K562 (cell line): ENCODE measurements around the gene CLEC4F. TPM values are rescaled to one million over a fixed set of nuclear protein-coding genes. Genes with fewer than 3 reads are reported as not detected.

ENCODE experiments used
- ATAC-seq: fragments of 200-7000 bp; cut with Tn5 transposase; 3 replicates; pipeline ENCODE4 v1.9.1; 2020; ENCODE audit warnings: moderate library complexity
- BruUV-seq: library from RNA; stranded (reverse); fragments of 400-500 nt; replicated peaks from 2 replicates; lab custom pipeline; 2021; lab: Mats Ljungman, UMichigan
- CTCF ChIA-PET: fragments of 300-600 bp; formaldehyde crosslinking; extraction: SDS; loops from one replicate; lab custom pipeline; 2021; ENCODE audit warnings: low intra/inter-chr PET ratio; lab: Yijun Ruan, JAX
- POLR2A ChIA-PET: fragments of 300-600, 350-650 bp; sonication (Branson Sonifier 250); formaldehyde crosslinking; extraction: SDS; loops from one replicate; lab custom pipeline; 2021; ENCODE audit warnings: antibody characterized with exemption, inconsistent platforms; lab: Yijun Ruan, JAX
- DNase-seq, 4 experiments: peaks; one replicate each; pipeline versions ENCODE4 v3.0.0 to v3.0.0-alpha.2; 2011 to 2018; ENCODE audit warnings: low spot score in 3 of 4, mixed read lengths in 3 of 4; ENCODE audit errors: extremely low read depth in 1 of 4
- FAIRE-seq: peaks from 2 replicates; lab custom pipeline; 2011; peaks lifted over from hg19 to GRCh38; lab: Jason Lieb, UNC
- H2AFZ ChIP-seq: 2 replicates; pipeline ENCODE4 v1.6.0; 2011; ENCODE audit warnings: low read depth, low read length, control low read depth, inconsistent platforms
- H3K27ac ChIP-seq: fragments of 200-600 bp; 3 replicates; pipeline ENCODE4 v1.8.0; 2011; ENCODE audit warnings: low read depth, mild to moderate bottlenecking, control low read depth, inconsistent platforms, low read length, moderate library complexity, mixed read lengths; ENCODE audit errors: extremely low read depth
- H3K27me3 ChIP-seq, 2 experiments: fragments of 300-600 bp in 1 of 2; 2 replicates in 1 of 2; 3 replicates in 1 of 2; pipeline versions ENCODE4 v1.6.0 to v1.8.0; 2011; ENCODE audit warnings: inconsistent platforms in 2 of 2, low read length in 2 of 2, mild to moderate bottlenecking in 1 of 2, mixed read lengths in 1 of 2, moderate library complexity in 1 of 2; ENCODE audit not compliant: control insufficient read depth in 2 of 2, insufficient read depth in 2 of 2
- H3K36me3 ChIP-seq: fragments of 300-600 bp; 3 replicates; pipeline ENCODE4 v1.8.0; 2011; ENCODE audit warnings: mild to moderate bottlenecking, low read length, inconsistent platforms; ENCODE audit not compliant: control insufficient read depth, insufficient read depth
- H3K4me1 ChIP-seq, 2 experiments: fragments of 200-600 bp in 1 of 2; replicated peaks in 1 of 2; 2 replicates in 1 of 2; 3 replicates in 1 of 2; pipeline versions ENCODE4 v1.5.1 to v1.8.0; 2011; ENCODE audit warnings: inconsistent platforms in 2 of 2, low read length in 2 of 2, mild to moderate bottlenecking in 1 of 2, mixed read lengths in 1 of 2, moderate library complexity in 1 of 2; ENCODE audit not compliant: control insufficient read depth in 2 of 2, insufficient read depth in 2 of 2
- H3K4me2 ChIP-seq: 2 replicates; pipeline ENCODE4 v1.6.1; 2011; ENCODE audit warnings: low read length, control low read depth, inconsistent platforms, mixed read lengths; ENCODE audit not compliant: insufficient read depth
- H3K4me3 ChIP-seq: fragments of 200-600 bp; sonication (generic), shearing (Covaris generic); 2 replicates; pipeline ENCODE4 v1.5.1; 2016; ENCODE audit warnings: control low read depth, inconsistent platforms
- H3K79me2 ChIP-seq: fragments of 200-600 bp; 3 replicates; pipeline ENCODE4 v1.8.0; 2011; ENCODE audit warnings: low read length, inconsistent platforms; ENCODE audit not compliant: control insufficient read depth, insufficient read depth
- H3K9ac ChIP-seq, 2 experiments: 2 replicates each; pipeline versions ENCODE4 v1.6.0 to v1.6.1; 2011; ENCODE audit warnings: low read depth in 2 of 2, low read length in 2 of 2, control low read depth in 1 of 2, inconsistent platforms in 1 of 2, mild to moderate bottlenecking in 1 of 2, mixed read lengths in 1 of 2; ENCODE audit not compliant: insufficient read depth in 1 of 2
- H3K9me1 ChIP-seq: one replicate; pipeline ENCODE4 v1.6.0; 2011; ENCODE audit warnings: inconsistent platforms, mild to moderate bottlenecking, low read length, moderate library complexity; ENCODE audit not compliant: control insufficient read depth, insufficient read depth
- H3K9me3 ChIP-seq: replicated peaks from 2 replicates; pipeline ENCODE4 v1.5.1; 2011; ENCODE audit warnings: low read depth, low read length, inconsistent platforms; ENCODE audit not compliant: control insufficient read depth, insufficient read depth
- H4K20me1 ChIP-seq: replicated peaks from 2 replicates; pipeline ENCODE4 v1.6.1; 2011; ENCODE audit warnings: low read length, inconsistent platforms, mixed read lengths; ENCODE audit not compliant: control insufficient read depth, insufficient read depth
- BHLHE40 ChIP-seq: IDR thresholded peaks from 2 replicates; pipeline ENCODE4 v1.6.1; 2011; ENCODE audit warnings: low read length, improper control_type of control experiment
- BRCA1 ChIP-seq, 2 experiments: fragments of 450-650 bp in 1 of 2; sonication (generic) in 1 of 2; formaldehyde crosslinking in 1 of 2; IDR thresholded peaks; 2 replicates each; pipeline versions ENCODE4 v1.5.0 to v1.6.1; 2017 to 2020; ENCODE audit warnings: mild to moderate bottlenecking in 1 of 2, missing genetic modification reagents in 1 of 2
- CUX1 ChIP-seq: fragments of 200-800 bp; sonication (Bioruptor generic); IDR thresholded peaks from 2 replicates; pipeline ENCODE4 v1.6.1; 2016; ENCODE audit warnings: missing genetic modification characterization, missing compliant biosample characterization
- DIDO1 ChIP-seq: fragments of 450-650 bp; IDR thresholded peaks from 2 replicates; pipeline ENCODE4 v1.6.1; 2016; ENCODE audit warnings: low read depth, missing biosample characterization, missing genetic modification characterization
- ELF1 ChIP-seq: fragments of 200-800 bp; sonication (Bioruptor generic); IDR thresholded peaks from 2 replicates; pipeline ENCODE4 v1.6.1; 2016; ENCODE audit warnings: missing genetic modification characterization, missing compliant biosample characterization
- ELK1 ChIP-seq: sonication (generic); formaldehyde crosslinking; IDR thresholded peaks from 2 replicates; pipeline ENCODE4 v1.8.1; 2022; ENCODE audit warnings: missing genetic modification reagents
- KLF16 ChIP-seq: IDR thresholded peaks from 2 replicates; pipeline ENCODE4 v1.6.1; 2016; ENCODE audit warnings: antibody characterized with exemption
- SMARCA5 ChIP-seq: fragments of 450-650 bp; IDR thresholded peaks from 2 replicates; pipeline ENCODE4 v1.6.1; 2016
- SREBF1 ChIP-seq: fragments of 150-350 bp; IDR thresholded peaks from 2 replicates; pipeline ENCODE4 v1.6.1; 2014; ENCODE audit warnings: antibody characterized with exemption, low read depth, low read length, borderline replicate concordance
- ZFX ChIP-seq: sonication (generic); formaldehyde crosslinking; IDR thresholded peaks from 2 replicates; pipeline ENCODE4 v1.8.0; 2022; ENCODE audit warnings: mild to moderate bottlenecking, missing genetic modification reagents, moderate library complexity
- ZNF280B ChIP-seq: fragments of 250-450 bp; sonication (Bioruptor Pico); IDR thresholded peaks from 2 replicates; pipeline ENCODE4 v1.5.1; 2021; ENCODE audit warnings: mild to moderate bottlenecking
- ZNF583 ChIP-seq: fragments of 250-450 bp; sonication (Bioruptor Pico); IDR thresholded peaks from 2 replicates; pipeline ENCODE4 v1.4.0; 2020
- ZNF785 ChIP-seq: fragments of 250-450 bp; sonication (Bioruptor Pico); IDR thresholded peaks from 2 replicates; pipeline ENCODE4 v1.4.0; 2020; ENCODE audit warnings: mild to moderate bottlenecking
- WGBS: fragments of 100-300 bp; shearing (Covaris generic); methylation state at CpG from one replicate; pipeline ENCODE4 v1.1.6; 2016; ENCODE audit warnings: low coverage, mixed read lengths; ENCODE audit not compliant: insufficient coverage; ENCODE audit errors: missing lambda C conversion rate; 5-methylcytosine and 5-hydroxymethylcytosine counted together
- in situ Hi-C: fragments of 300-500 bp; cut with MboI; formaldehyde crosslinking; loops from 4 replicates; pipeline ENCODE4 v1.15.0; 2018; ENCODE audit warnings: inconsistent platforms, mixed read lengths
- intact Hi-C: fragments of 100-400 bp; cut with micrococcal nuclease; formaldehyde crosslinking; loops from 2 replicates; pipeline ENCODE4 v1.14.2; 2022
- polyA plus RNA-seq, 8 experiments: library from polyadenylated mRNA; depleted of rRNA in 4 of 8; stranded (reverse) in 5 of 8; unstranded in 3 of 8; fragments of >200 nt; fragmentation: Nextera tagmentation in 2 of 8; fragmentation: Illumina TruSeq in 1 of 8; extraction: Ambion mirVana in 2 of 8; extraction: Trizol in 1 of 8; gene quantifications; 2 replicates each; pipeline versions ENCODE4 v1.2.1 to v1.2.3, GENCODE V29; 2011 to 2014; ENCODE audit warnings: inconsistent platforms in 1 of 8, missing spikeins in 1 of 8
- total RNA-seq, 7 experiments: library from RNA; depleted of rRNA in 6 of 7; stranded (reverse); fragments of >200 nt in 6 of 7; fragmentation: Illumina TruSeq in 2 of 7; extraction: Trizol in 2 of 7; gene quantifications; 2 replicates each; pipeline versions ENCODE4 v1.2.1 to v1.2.3, GENCODE V29; 2011 to 2021; ENCODE audit warnings: low replicate concordance in 1 of 7

The CLEC4F gene
- total and polyA plus RNA-seq, 9 of the 15 experiments (the other 6 are each of a cell fraction or from before 2014, with no cell fraction given) = not detected

GRCh38 chr2:70833246-70833645 is 12.8 kb upstream of the CLEC4F start:
- 0% methylated on average over 1 of the region's 1 CpG for WGBS
- TF ChIP-seq BHLHE40 (no peak), DIDO1 (tag) (no peak), ZFX (no peak), ELK1 (CRISPR knock-in tag) (no peak), CUX1 (CRISPR knock-in tag) (no peak), BRCA1 (IDR thresholded peaks at IDR 0.05) (no peak), BRCA1 (CRISPR knock-in tag; IDR thresholded peaks at IDR 0.05) (no peak), KLF16 (no peak), SMARCA5 (no peak), ZNF280B (CRISPR knock-in tag) (no peak), ZNF583 (no peak), ELF1 (no peak), SREBF1 (no peak), ZNF785 (CRISPR knock-in tag) (no peak)
- TF ChIP-seq, all 486 proteins: peak for 0
- Histone ChIP-seq H3K9ac (no peak overlapping the region), H3K9me3 (no peaks in the 10 kb centered on the region), H3K4me3 (no peak overlapping the region), H4K20me1 (0 out of 2 replicates have a peak, but pooled peaks cover 4% of the 10 kb centered on the region), H2AFZ (no peak overlapping the region), H3K27me3 (peaks cover 21 to 72% of the 10 kb centered on the region in 2 experiments), H3K9me1 (no peaks in the 10 kb centered on the region), H3K36me3 (no peaks in the 10 kb centered on the region), H3K4me1 (no peaks in the 10 kb centered on the region; a peak in 2 of 5 replicates), H3K27ac (no peak overlapping the region), H3K4me2 (no peak overlapping the region), H3K79me2 (no peaks in the 10 kb centered on the region)
- ChIA-PET POLR2A (interaction anchor here (1.0 kb wide), 1 partner anchor 17 kb away, joined by 3 read pairs; no protein-coding TSS in a partner anchor), CTCF (no interaction called here)
- no TSS peak for BruUV-seq
- intact Hi-C loops (no loop called here), in situ Hi-C loops (no loop called here)
- no peak for FAIRE-seq
- no peak for DNase-seq
- ATAC-seq = no peak
